Neural cell (in vitro differentiated cells): ENCODE data around the gene IFIT1B. TPM values are rescaled to one million over a fixed set of nuclear protein-coding genes. Genes with fewer than 3 reads are reported as not detected.

ENCODE experiments used
- H2AFZ ChIP-seq: fragments of 200-600, 300-800 bp; sonication (generic), shearing (Covaris generic); 2 replicates; pipeline ENCODE4 v1.6.0; 2014; ENCODE audit warnings: low read depth, mild to moderate bottlenecking, antibody characterized with exemption, low read length, moderate library complexity
- H3F3A ChIP-seq: fragments of 200-600 bp; shearing (Covaris generic); 2 replicates; pipeline ENCODE4 v1.6.1; 2016; ENCODE audit warnings: mild to moderate bottlenecking, moderate library complexity, mixed read lengths, antibody characterized with exemption, low read length; ENCODE audit not compliant: insufficient read depth, poor library complexity, severe bottlenecking
- H3K27ac ChIP-seq: fragments of 200-600, 300-800 bp; sonication (generic), shearing (Covaris generic); 2 replicates; pipeline ENCODE4 v1.5.1; 2014; ENCODE audit warnings: mild to moderate bottlenecking, low read length, moderate library complexity
- H3K27me3 ChIP-seq: fragments of 300-800, 200-600 bp; sonication (generic), shearing (Covaris generic); 2 replicates; pipeline ENCODE4 v1.6.0; 2014; ENCODE audit warnings: mild to moderate bottlenecking, low read depth, low read length, moderate library complexity; ENCODE audit not compliant: insufficient read depth
- H3K36me3 ChIP-seq: fragments of 300-800, 200-600 bp; sonication (generic), shearing (Covaris generic); 2 replicates; pipeline ENCODE4 v1.5.1; 2014; ENCODE audit warnings: mild to moderate bottlenecking, antibody characterized with exemption, low read length, moderate library complexity; ENCODE audit not compliant: insufficient read depth
- H3K4me2 ChIP-seq: fragments of 300-800, 200-600 bp; sonication (generic), shearing (Covaris generic); 2 replicates; pipeline ENCODE4 v1.6.0; 2014; ENCODE audit warnings: mild to moderate bottlenecking, low read length
- H3K4me3 ChIP-seq: fragments of 300-800, 200-600 bp; sonication (generic), shearing (Covaris generic); 2 replicates; pipeline ENCODE4 v1.5.1; 2014; ENCODE audit warnings: mild to moderate bottlenecking, low read length, moderate library complexity
- H3K79me2 ChIP-seq: fragments of 200-600 bp; shearing (Covaris generic); replicated peaks from 2 replicates; pipeline ENCODE4 v1.6.0; 2014; ENCODE audit warnings: mild to moderate bottlenecking, low read length, moderate library complexity; ENCODE audit not compliant: insufficient read depth
- H3K9ac ChIP-seq: fragments of 300-800, 200-600 bp; sonication (generic), shearing (Covaris generic); 2 replicates; pipeline ENCODE4 v1.6.1; 2016; ENCODE audit warnings: mild to moderate bottlenecking, low read length, mixed read lengths
- H3K9me2 ChIP-seq: fragments of 200-600 bp; shearing (Covaris generic); 2 replicates; pipeline ENCODE4 v1.6.1; 2016; ENCODE audit warnings: mild to moderate bottlenecking, low read length, mixed read lengths; ENCODE audit not compliant: insufficient read depth
- H3K9me3 ChIP-seq: fragments of 200-600, 300-800 bp; sonication (generic), shearing (Covaris generic); 2 replicates; pipeline ENCODE4 v1.6.1; 2016; ENCODE audit warnings: mild to moderate bottlenecking, mixed run types, low read length, moderate library complexity, mixed read lengths
- H4K20me1 ChIP-seq: fragments of 200-600 bp; shearing (Covaris generic); 2 replicates; pipeline ENCODE4 v1.6.1; 2016; ENCODE audit warnings: mild to moderate bottlenecking, mixed run types; ENCODE audit not compliant: insufficient read depth
- CTCF ChIP-seq: fragments of 450-650 bp; IDR thresholded peaks from 2 replicates; pipeline ENCODE4 v1.5.1; 2014; ENCODE audit warnings: antibody characterized with exemption, mild to moderate bottlenecking, moderate library complexity; ENCODE audit not compliant: poor library complexity, severe bottlenecking
- EP300 ChIP-seq: fragments of 450-650 bp; conservative IDR thresholded peaks from 2 replicates; pipeline ENCODE4 v1.6.1; 2014; ENCODE audit warnings: antibody characterized with exemption, mild to moderate bottlenecking, moderate library complexity; ENCODE audit not compliant: poor library complexity, severe bottlenecking
- EZH2 ChIP-seq: fragments of 200-600, 300-800 bp; shearing (Covaris generic), sonication (generic); IDR thresholded peaks from 2 replicates; pipeline ENCODE4 v1.6.1; 2014; ENCODE audit warnings: antibody characterized with exemption, low read length, borderline replicate concordance, mild to moderate bottlenecking; ENCODE audit not compliant: insufficient read depth, poor library complexity, severe bottlenecking
- MXI1 ChIP-seq: fragments of 450-650 bp; conservative IDR thresholded peaks from 2 replicates; pipeline ENCODE4 v1.6.1; 2014; ENCODE audit warnings: antibody characterized with exemption, mild to moderate bottlenecking; ENCODE audit not compliant: poor library complexity, severe bottlenecking
- POLR2AphosphoS5 ChIP-seq: IDR thresholded peaks from 2 replicates; pipeline ENCODE4 v1.6.1; 2012
- RAD21 ChIP-seq: fragments of 450-650 bp; conservative IDR thresholded peaks from 2 replicates; pipeline ENCODE4 v1.6.1; 2014; ENCODE audit warnings: antibody characterized with exemption, mild to moderate bottlenecking, moderate library complexity
- REST ChIP-seq: IDR thresholded peaks from 2 replicates; pipeline ENCODE4 v1.6.1; 2012; ENCODE audit warnings: borderline replicate concordance
- SMC3 ChIP-seq: fragments of 450-650 bp; conservative IDR thresholded peaks from 2 replicates; pipeline ENCODE4 v1.6.1; 2014; ENCODE audit warnings: antibody characterized with exemption, mild to moderate bottlenecking, moderate library complexity; ENCODE audit not compliant: poor library complexity
- TAF1 ChIP-seq: IDR thresholded peaks from 2 replicates; pipeline ENCODE4 v1.6.1; 2012; ENCODE audit warnings: low read depth
- polyA plus RNA-seq: library from polyadenylated mRNA; depleted of rRNA; stranded (reverse); fragments of >200 nt; gene quantifications from 2 replicates; pipeline ENCODE4 v1.2.3, GENCODE V29; 2014

IFIT1B gene
- polyA plus RNA-seq, 1 donor from 2014 or later, result not detected

- Histone ChIP-seq H3K36me3 (no peaks in the 10 kb centered on the region), H3F3A (no peaks in the 10 kb centered on the region), H4K20me1 (no peaks in the 10 kb centered on the region), H3K27me3 (no peaks in the 10 kb centered on the region), H3K9me3 (no peaks in the 10 kb centered on the region), H2AFZ (no peak overlapping the region), H3K79me2 (no peaks in the 10 kb centered on the region), H3K27ac (no peak overlapping the region), H3K9ac (no peak overlapping the region), H3K9me2 (no peaks in the 10 kb centered on the region), H3K4me3 (no peak overlapping the region), H3K4me2 (no peak overlapping the region)
- TF ChIP-seq EP300 (no peak), MXI1 (no peak), TAF1 (no peak), EZH2 (no peak), POLR2AphosphoS5 (no peak), RAD21 (no peak), REST (no peak), CTCF (no peak), SMC3 (no peak)
Measured at GRCh38 chr10:89364531-89364930, 13.3 kb upstream of the IFIT1B start.

- H3K9ac ChIP-seq, result no peak overlapping the region
- no peaks in the 10 kb centered on the region for H3K79me2 ChIP-seq
- H3K4me2 ChIP-seq, result no peak overlapping the region
- TF ChIP-seq EP300 (no peak), RAD21 (no peak), EZH2 (no peak), REST (no peak), MXI1 (no peak), TAF1 (no peak), CTCF (no peak), POLR2AphosphoS5 (no peak), SMC3 (no peak)
- no peak overlapping the region for H2AFZ ChIP-seq
- no peaks in the 10 kb centered on the region for H3F3A ChIP-seq
- H3K4me3 ChIP-seq, result no peak overlapping the region
- no peak overlapping the region for H3K27ac ChIP-seq
- no peaks in the 10 kb centered on the region for H3K36me3 ChIP-seq
- H3K9me2 ChIP-seq, result no peaks in the 10 kb centered on the region
- no peaks in the 10 kb centered on the region for H4K20me1 ChIP-seq
- no peaks in the 10 kb centered on the region for H3K9me3 ChIP-seq
- no peaks in the 10 kb centered on the region for H3K27me3 ChIP-seq
Measured at GRCh38 chr10:89367529-89367928, 10.3 kb upstream of the IFIT1B start.
